Astrocyte of the cerebellum (primary cell): ENCODE results near the gene TNRC6B.

Source experiments
- DNase-seq: peaks from one replicate; pipeline ENCODE4 v3.0.0-alpha.2; 2011; ENCODE audit warnings: low read depth
- H3K4me3 ChIP-seq: 2 replicates; pipeline ENCODE4 v1.5.1; 2011; ENCODE audit warnings: mild to moderate bottlenecking, low read depth, low read length, moderate library complexity
- in situ Hi-C: cut with HindIII; loops from 2 replicates; pipeline ENCODE4 v1.10.0; 2017; ENCODE audit warnings: low sequenced_read_pairs
- TF ChIP-seq, protein P1 (sequence below): IDR thresholded peaks from 2 replicates; pipeline ENCODE4 v1.5.1; 2012; ENCODE audit warnings: low read length, low read depth, moderate library complexity, mild to moderate bottlenecking; ENCODE audit errors: missing control alignments

Gene TNRC6B

DNA sequence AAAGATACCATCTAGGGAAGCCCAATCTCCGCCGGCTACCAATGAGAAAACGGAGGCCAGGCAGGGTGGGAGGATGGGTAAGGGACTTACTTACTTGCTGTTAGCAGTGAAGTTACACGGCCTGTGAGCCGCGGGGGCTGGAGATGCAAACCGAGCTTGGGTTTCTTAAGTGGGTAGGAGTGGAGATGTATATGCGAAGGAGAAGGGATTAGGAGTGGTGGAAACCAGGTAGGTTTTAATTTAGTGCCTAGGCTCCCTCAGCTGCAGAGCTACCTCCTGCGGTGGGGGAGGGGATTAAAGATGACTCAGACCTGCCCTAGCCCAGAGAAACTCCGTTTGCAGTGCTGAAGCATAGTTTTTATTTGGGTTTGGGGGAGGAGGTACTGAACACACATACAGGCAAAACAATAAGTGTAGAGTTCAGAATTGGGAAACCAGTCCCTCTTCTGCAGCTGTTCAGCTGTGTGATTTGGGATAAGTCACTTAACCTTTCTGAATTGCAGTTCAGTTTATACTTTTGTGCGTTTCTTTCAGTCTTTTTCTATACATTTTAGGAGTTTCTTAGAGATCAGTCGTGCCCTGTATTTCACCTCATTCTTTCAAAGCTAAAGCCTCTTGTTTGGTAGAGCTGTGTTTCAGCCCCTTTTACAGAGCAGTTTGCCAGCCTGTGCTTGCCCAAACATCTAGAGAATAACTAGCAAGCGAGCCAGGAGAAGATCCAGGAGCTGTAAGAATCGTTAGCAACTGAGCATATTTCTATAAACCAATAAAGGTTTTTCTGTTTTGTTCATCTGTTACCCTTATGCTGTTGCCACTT, 596 bp upstream of the TNRC6B start:
- no peak for DNase-seq
- H3K4me3 ChIP-seq: peak overlapping the region; percentile 76
- in situ Hi-C loops: loop anchor here (5.0 kb wide), 1 partner anchor 35 kb away; no protein-coding TSS in a partner anchor
- TF ChIP-seq, protein P1, sequence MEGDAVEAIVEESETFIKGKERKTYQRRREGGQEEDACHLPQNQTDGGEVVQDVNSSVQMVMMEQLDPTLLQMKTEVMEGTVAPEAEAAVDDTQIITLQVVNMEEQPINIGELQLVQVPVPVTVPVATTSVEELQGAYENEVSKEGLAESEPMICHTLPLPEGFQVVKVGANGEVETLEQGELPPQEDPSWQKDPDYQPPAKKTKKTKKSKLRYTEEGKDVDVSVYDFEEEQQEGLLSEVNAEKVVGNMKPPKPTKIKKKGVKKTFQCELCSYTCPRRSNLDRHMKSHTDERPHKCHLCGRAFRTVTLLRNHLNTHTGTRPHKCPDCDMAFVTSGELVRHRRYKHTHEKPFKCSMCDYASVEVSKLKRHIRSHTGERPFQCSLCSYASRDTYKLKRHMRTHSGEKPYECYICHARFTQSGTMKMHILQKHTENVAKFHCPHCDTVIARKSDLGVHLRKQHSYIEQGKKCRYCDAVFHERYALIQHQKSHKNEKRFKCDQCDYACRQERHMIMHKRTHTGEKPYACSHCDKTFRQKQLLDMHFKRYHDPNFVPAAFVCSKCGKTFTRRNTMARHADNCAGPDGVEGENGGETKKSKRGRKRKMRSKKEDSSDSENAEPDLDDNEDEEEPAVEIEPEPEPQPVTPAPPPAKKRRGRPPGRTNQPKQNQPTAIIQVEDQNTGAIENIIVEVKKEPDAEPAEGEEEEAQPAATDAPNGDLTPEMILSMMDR: no peak

GRCh38 chr22:40178417-40179409, 988 bp downstream of the TNRC6B start:
- DNase-seq: no peak
- in situ Hi-C loops: loop anchor here (5.0 kb wide), 1 partner anchor 36 kb away; no protein-coding TSS in a partner anchor
- H3K4me3 ChIP-seq: peak overlapping the region; percentile 76
- TF ChIP-seq, protein P1: no peak

- TF ChIP-seq, protein P1: no peak
- in situ Hi-C loops: loop anchor here (5.0 kb wide), 1 partner anchor 37 kb away; no protein-coding TSS in a partner anchor
- no peak for DNase-seq
- peak overlapping the region; percentile 76 for H3K4me3 ChIP-seq
These were observed 1.8 kb downstream of the TNRC6B start for GRCh38 chr22:40179526-40179925.

DNA sequence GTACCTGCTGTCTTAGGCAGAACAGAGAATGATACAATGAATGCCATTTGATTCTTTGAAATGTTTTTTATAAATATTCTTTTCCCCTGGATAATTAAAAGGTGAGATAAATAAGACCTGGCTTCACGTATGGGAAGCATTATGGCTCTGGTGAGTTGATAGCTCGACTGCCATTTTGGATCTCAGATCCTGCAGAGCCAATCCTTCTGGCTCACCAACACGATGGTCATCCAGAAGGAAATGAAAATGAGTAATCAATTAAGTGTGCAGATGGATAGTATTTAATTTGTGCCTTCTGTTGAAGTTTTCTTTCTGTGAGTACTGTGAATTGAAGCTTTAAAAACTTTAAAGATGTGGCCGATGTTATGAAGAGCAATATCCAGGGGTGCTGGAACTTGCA, 2.7 kb downstream of the TNRC6B start:
- in situ Hi-C loops: no loop called here
- DNase-seq: no peak
- H3K4me3 ChIP-seq: peak overlapping the region; percentile 76
- TF ChIP-seq, protein P1: no peak

- in situ Hi-C loops: no loop called here
- no peak overlapping the region for H3K4me3 ChIP-seq
- TF ChIP-seq, protein P1: no peak
- no peak for DNase-seq
These were observed 3.6 kb downstream of the TNRC6B start for GRCh38 chr22:40181323-40181722.

DNA sequence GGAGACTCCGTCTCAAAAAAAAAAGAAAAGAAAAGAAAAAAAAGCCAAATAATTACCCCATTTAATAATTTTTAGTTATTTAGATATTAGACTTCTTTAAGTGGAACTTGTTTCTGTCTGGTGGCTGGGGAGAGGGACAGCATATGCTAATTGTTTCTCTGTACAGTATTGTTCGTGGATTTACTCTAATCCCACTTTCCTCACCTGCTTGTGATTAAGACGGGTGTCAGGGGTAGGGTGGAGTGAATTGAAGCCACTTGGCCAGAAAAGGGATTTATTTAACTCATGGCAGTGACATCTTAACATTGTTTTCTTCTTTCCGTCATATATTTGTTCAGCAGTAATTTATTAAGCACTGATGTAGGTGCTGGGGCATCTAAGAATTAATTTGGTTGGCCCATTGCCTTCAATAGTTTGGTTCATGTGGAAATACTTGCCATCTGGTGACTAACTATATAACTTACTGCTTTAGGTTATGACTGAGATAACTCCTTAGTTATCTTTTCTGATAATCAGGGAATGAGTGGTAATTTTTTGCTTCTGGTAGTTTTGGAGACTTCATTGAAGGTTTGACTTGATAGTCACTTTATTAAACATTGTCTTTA, 4.6 kb downstream of the TNRC6B start:
- no peak for DNase-seq
- no peak overlapping the region for H3K4me3 ChIP-seq
- TF ChIP-seq, protein P1: no peak
- in situ Hi-C loops: no loop called here
